Activated CD4-positive, alpha-beta T cell treated with anti-CD3 and anti-CD28 coated beads, Interleukin-10, Interleukin-2, amounts not matched to agents 100 ng/mL and 50 ng/mL, durations not matched to agents 16 hours and 8 hours (primary cell): ENCODE data around the gene CT45A1.
A peak's percentile ranks its signal among the peaks of the same experiment; 100 is the strongest.
"Not testable (repeated sequence)": the region's sequence is repeated elsewhere in the genome, so short reads cannot be mapped to it uniquely, and the experiment has no call there.

ENCODE experiments used
- DNase-seq: peaks from one replicate; pipeline ENCODE4 v3.0.0-alpha.2; 2020

CT45A1 gene

GRCh38 chrX:135713183-135713689, at the start of gene CT45A1:
TSS of gene CT45A1 (plus strand) at chrX:135713639. CDS start at chrX:135718941, 5,302 bp downstream.
- DNase-seq = peak; percentile 41

GRCh38 chrX:135672979-135673378, 40.5 kb upstream of the CT45A1 start:
- DNase-seq = not testable (repeated sequence)

GRCh38 chrX:135688137-135688536, 25.3 kb upstream of the CT45A1 start:
- DNase-seq = peak; percentile 16

- no peak for DNase-seq
Observed at GRCh38 chrX:135695471-135695870, 18.0 kb upstream of the CT45A1 start.

GRCh38 chrX:135697601-135698000, 15.8 kb upstream of the CT45A1 start:
- DNase-seq = no peak

- no peak for DNase-seq
Observed at GRCh38 chrX:135698924-135699323, 14.5 kb upstream of the CT45A1 start.

- DNase-seq = peak; percentile 52
Observed at GRCh38 chrX:135707880-135708279, 5.6 kb upstream of the CT45A1 start.

- no peak for DNase-seq
Observed at GRCh38 chrX:135713795-135714194, 356 bp downstream of the CT45A1 start.

GRCh38 chrX:135734666-135735065, 21.2 kb downstream of the CT45A1 start:
- DNase-seq = not testable (repeated sequence)

- DNase-seq = no peak
Observed at GRCh38 chrX:135737366-135738071, 24.1 kb downstream of the CT45A1 start.

- peak; percentile 46 for DNase-seq
Observed at GRCh38 chrX:135740681-135741149, 27.3 kb downstream of the CT45A1 start.

- DNase-seq = no peak
Observed at GRCh38 chrX:135741192-135741715, 27.8 kb downstream of the CT45A1 start.

GRCh38 chrX:135744739-135745138, 31.3 kb downstream of the CT45A1 start:
- not testable (repeated sequence) for DNase-seq

- not testable (repeated sequence) for DNase-seq
Observed at GRCh38 chrX:135768091-135768490, 54.7 kb downstream of the CT45A1 start, which contains the start of gene CT45A3. TSS of gene CT45A3 (minus strand) at chrX:135768191. CDS start at chrX:135764444, 3,747 bp downstream.
